CD4-positive, alpha-beta T cell (primary cell): ENCODE measurements around the gene RETREG2. TPM values are rescaled to one million over a fixed set of nuclear protein-coding genes. Genes with fewer than 3 reads are reported as not detected.

Experiments
- total RNA-seq, 174 experiments: library from RNA in 2 of 174; stranded (reverse) in 2 of 174; gene quantifications; one replicate each; pipeline ENCODE4 v1.2.3 and lab custom pipeline; 2021 to 2026

RETREG2 gene
- total RNA-seq, 2 experiments from 2014 or later, result 82.3 to 83.2 TPM

Other genes with a start within 250 kb of the RETREG2 start
- not detected for gene CDK5R2, start 218.6 kb upstream of the RETREG2 start, total RNA-seq
- gene FEV, start 193.1 kb upstream of the RETREG2 start, total RNA-seq, result not detected
- gene CRYBA2, start 184.9 kb upstream of the RETREG2 start, total RNA-seq, result not detected
- gene CFAP65, start 136.8 kb upstream of the RETREG2 start, total RNA-seq, result not detected
- not detected for gene IHH, start 117.4 kb upstream of the RETREG2 start, total RNA-seq
- 1 to 10 TPM; 7.2 to 8.5 TPM for gene NHEJ1, start 17.5 kb upstream of the RETREG2 start, total RNA-seq
- under 1 TPM; 0.36 to 0.96 TPM for gene SLC23A3, start 8.2 kb upstream of the RETREG2 start, total RNA-seq
- gene CNPPD1, start 1.4 kb upstream of the RETREG2 start, total RNA-seq, result 10 to 100 TPM; 42.3 to 43.4 TPM
- gene ZFAND2B, start 28.5 kb downstream of the RETREG2 start, total RNA-seq, result 10 to 100 TPM; 65.9 to 67.4 TPM
- gene ABCB6, start 40.7 kb downstream of the RETREG2 start, total RNA-seq, result 1 to 10 TPM; 2.6 to 3.1 TPM
- gene ATG9A, start 51.4 kb downstream of the RETREG2 start, total RNA-seq, result 100 to 1,000 TPM; 105 to 106 TPM
- gene ANKZF1, start 51.5 kb downstream of the RETREG2 start, total RNA-seq, result 100 to 1,000 TPM; 128 to 135 TPM
- 1 to 10 TPM; 2.4 to 3.0 TPM for gene GLB1L, start 67.2 kb downstream of the RETREG2 start, total RNA-seq
- gene STK16, start 67.2 kb downstream of the RETREG2 start, total RNA-seq, result 10 to 100 TPM; 11.2 to 14.1 TPM
- not detected for gene TUBA4B, start 75.0 kb downstream of the RETREG2 start, total RNA-seq
- 100 to 1,000 TPM; 183 to 185 TPM for gene TUBA4A, start 75.6 kb downstream of the RETREG2 start, total RNA-seq
- 100 to 1,000 TPM; 151 to 161 TPM for gene DNAJB2, start 101.1 kb downstream of the RETREG2 start, total RNA-seq
- not detected for gene PTPRN, start 131.1 kb downstream of the RETREG2 start, total RNA-seq
- not detected for gene RESP18, start 154.5 kb downstream of the RETREG2 start, total RNA-seq
- gene DNPEP, start 209.6 kb downstream of the RETREG2 start, total RNA-seq, result 10 to 100 TPM; 99.0 to 99.9 TPM
- not detected for gene DES, start 240.1 kb downstream of the RETREG2 start, total RNA-seq